GM12872 (cell line): ENCODE measurements around the gene MYO3B.

Experiments used
- TF ChIP-seq, protein P1 (sequence below): IDR thresholded peaks from 3 replicates; pipeline ENCODE4 v1.5.1; 2011; ENCODE audit warnings: low read depth, mild to moderate bottlenecking, low read length, moderate library complexity; ENCODE audit not compliant: insufficient read depth

Gene MYO3B, protein sequence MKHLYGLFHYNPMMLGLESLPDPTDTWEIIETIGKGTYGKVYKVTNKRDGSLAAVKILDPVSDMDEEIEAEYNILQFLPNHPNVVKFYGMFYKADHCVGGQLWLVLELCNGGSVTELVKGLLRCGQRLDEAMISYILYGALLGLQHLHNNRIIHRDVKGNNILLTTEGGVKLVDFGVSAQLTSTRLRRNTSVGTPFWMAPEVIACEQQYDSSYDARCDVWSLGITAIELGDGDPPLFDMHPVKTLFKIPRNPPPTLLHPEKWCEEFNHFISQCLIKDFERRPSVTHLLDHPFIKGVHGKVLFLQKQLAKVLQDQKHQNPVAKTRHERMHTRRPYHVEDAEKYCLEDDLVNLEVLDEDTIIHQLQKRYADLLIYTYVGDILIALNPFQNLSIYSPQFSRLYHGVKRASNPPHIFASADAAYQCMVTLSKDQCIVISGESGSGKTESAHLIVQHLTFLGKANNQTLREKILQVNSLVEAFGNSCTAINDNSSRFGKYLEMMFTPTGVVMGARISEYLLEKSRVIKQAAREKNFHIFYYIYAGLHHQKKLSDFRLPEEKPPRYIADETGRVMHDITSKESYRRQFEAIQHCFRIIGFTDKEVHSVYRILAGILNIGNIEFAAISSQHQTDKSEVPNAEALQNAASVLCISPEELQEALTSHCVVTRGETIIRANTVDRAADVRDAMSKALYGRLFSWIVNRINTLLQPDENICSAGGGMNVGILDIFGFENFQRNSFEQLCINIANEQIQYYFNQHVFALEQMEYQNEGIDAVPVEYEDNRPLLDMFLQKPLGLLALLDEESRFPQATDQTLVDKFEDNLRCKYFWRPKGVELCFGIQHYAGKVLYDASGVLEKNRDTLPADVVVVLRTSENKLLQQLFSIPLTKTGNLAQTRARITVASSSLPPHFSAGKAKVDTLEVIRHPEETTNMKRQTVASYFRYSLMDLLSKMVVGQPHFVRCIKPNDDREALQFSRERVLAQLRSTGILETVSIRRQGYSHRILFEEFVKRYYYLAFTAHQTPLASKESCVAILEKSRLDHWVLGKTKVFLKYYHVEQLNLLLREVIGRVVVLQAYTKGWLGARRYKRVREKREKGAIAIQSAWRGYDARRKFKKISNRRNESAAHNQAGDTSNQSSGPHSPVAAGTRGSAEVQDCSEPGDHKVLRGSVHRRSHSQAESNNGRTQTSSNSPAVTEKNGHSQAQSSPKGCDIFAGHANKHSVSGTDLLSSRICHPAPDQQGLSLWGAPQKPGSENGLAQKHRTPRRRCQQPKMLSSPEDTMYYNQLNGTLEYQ (N-terminal part only)

DNA sequence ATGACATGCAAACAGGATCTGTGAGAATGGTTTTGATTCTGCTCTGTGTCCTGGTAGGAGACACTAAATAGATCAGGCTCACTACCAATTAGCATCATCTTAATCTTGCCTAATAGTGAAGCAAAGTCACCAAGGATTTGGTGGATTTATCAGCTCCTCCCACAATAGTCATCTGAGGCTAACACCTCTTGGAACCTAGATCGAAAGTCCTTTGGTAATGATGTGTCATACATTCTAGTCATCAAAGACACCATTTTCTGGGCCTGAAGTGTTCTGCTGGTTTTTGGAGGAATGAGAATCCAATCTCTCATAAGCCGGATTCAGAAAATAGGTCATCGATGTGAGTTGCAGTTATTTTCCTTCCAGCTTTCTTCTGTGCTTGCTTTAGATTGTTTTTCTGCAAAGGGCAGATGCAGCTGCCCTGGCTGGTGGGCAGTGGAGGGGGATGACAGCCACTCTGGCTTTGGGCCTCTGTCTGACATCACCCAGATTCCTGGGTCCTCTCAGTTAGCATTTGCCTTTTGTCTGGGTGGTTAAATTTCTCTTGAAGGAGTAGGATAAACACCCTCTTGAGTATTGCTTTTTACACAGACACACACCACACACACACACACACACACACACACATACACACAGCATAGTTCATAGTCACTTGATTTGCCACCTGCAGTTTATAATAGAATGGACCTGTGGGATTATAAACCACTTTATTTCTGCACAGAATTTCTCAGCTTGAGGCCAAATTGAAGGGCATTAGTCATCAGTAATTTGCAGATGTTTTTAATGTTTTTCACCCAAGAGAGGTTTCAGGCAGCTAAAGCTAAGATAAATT is at the start of gene MYO3B:
Gene MYO3B, plus strand, starts transcription at position 198 of the 832 bp plus-strand sequence. Its CDS starts 141 bp downstream, at position 339.
- TF ChIP-seq, protein P1, sequence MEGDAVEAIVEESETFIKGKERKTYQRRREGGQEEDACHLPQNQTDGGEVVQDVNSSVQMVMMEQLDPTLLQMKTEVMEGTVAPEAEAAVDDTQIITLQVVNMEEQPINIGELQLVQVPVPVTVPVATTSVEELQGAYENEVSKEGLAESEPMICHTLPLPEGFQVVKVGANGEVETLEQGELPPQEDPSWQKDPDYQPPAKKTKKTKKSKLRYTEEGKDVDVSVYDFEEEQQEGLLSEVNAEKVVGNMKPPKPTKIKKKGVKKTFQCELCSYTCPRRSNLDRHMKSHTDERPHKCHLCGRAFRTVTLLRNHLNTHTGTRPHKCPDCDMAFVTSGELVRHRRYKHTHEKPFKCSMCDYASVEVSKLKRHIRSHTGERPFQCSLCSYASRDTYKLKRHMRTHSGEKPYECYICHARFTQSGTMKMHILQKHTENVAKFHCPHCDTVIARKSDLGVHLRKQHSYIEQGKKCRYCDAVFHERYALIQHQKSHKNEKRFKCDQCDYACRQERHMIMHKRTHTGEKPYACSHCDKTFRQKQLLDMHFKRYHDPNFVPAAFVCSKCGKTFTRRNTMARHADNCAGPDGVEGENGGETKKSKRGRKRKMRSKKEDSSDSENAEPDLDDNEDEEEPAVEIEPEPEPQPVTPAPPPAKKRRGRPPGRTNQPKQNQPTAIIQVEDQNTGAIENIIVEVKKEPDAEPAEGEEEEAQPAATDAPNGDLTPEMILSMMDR: no peak

DNA sequence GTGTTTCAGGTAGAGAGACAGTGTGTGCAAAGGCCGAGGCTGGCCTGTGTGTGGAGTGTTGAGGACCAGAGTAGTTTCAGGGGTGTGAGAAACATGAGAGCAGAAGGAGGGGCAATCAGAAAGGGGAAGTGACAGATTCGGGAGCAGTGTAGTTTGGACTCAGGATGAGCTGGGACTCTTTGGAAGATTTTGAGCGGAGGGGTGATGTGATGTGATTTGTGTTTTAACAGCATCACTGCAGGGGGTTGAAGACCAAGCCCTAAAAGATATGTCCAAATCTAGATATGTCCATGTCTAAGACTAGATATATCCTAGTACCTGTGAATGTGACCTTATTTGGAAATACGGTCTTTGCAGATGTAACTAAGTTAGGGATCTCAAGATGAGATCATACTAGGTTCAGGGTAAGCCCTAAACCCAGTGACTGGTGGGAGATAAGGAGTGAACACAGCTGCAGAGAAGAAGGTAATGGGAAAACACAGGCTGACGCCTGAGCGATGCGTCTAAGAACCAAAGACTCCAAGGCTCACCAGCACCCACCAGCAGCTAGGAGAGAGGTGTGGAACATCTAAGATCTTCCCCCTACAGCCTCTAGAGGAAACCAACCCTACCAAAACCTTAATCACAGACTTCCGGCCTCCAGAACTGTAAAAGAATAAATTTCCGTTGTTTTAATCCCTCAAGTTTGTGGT is 38.5 kb upstream of the MYO3B start:
- TF ChIP-seq, protein P1: no peak

DNA sequence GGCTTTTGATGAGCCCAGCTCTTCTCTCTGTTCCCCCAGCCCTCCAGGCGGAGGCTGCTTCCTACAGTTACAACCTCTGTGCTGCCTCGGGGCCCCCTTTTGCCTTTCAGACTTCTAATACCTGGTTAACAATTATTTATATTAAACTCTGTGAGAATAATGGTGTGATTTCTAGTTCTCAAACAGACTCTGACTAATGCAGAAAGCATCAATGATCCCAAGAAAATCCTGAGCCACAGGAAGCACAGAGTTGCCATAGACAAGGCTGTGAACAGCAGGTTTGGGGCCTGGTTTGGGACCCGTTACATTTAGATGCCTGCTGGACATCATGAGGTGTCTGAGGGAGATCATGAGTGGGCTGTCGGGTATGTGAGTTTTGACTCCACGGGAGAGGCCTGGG is 37.4 kb upstream of the MYO3B start:
- TF ChIP-seq, protein P1: no peak

DNA sequence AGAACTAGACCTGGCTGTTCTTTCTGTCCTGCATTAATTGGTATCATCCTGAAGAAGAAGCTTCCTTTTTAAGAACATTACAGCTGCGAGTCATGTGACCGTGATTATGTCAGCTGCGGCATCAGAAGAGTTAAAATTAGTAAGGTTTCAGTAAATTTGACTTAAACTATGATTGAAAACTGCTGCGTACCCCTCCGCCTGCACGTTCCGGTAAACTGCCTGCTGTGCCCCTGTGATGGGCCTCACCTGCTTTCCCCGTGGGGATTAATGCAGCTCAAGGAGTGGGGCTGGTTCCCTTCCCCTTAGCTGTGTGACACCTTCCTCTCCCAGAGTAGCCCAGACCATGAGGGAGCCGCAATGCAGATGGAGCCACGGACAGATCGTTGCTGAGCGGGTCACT is 36.1 kb upstream of the MYO3B start:
- TF ChIP-seq, protein P1: no peak

DNA sequence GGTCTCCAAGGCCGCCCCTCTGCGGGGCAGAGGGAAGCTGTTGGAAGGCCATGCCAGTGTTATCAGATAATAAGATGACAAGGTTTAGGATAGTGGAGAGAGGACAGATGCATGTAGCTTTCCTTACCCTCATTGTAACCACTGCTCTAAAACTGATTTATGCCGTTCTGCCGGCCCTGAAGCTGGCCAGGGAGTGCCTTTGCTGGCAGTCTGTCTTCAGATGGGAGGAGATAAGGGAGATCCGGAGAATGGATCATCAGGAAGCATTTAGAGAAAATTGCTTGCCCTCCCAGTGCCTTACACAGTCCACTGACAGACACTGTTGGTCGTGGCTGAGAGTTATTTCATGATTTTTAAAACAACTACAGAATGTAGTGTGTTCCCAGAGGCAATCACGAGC is 35.4 kb upstream of the MYO3B start:
- TF ChIP-seq, protein P1: no peak

DNA sequence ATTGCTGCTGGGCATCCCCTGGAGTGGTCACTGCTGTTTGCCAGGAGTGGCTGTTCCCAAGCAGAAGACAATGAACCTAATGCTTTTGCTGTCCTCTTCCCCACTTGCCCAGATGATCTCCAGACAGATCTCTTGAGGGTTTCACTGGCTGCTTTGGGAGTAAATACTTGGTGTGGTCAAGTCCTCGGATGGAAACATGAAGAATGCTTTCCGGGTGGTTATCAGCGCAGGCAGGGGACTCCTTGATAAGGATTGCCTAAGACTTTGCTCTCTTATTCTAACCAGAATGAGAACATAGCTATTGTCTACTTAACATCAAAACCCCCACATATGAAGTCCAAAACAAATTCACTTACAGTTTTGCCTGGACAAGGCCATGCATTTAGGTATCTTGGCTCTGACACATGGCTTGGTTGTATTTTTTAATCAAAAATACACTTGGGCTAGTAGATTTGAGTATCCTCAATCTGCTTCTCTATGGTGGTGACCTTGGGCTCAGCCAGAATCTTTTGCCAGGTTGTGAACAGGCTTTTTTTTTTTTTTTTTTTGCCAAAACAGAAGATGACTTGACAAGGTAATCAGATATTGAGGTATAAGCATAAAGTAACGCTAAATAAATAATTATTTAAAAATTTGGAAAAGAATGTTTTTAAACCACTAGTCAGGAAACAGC is 34.8 kb upstream of the MYO3B start:
- TF ChIP-seq, protein P1: no peak
